IPS-18c (cell line): ENCODE measurements around the gene HIBCH.

Source experiments
- H3K4me3 ChIP-seq: 2 replicates; pipeline ENCODE4 v1.7.0; 2013; ENCODE audit warnings: low read depth, mild to moderate bottlenecking, low read length, moderate library complexity; ENCODE audit not compliant: insufficient read depth
- H3K9me3 ChIP-seq: one replicate; pipeline ENCODE4 v1.6.1; 2013; ENCODE audit warnings: mild to moderate bottlenecking, low read length, moderate library complexity; ENCODE audit not compliant: control insufficient read depth, insufficient read depth

HIBCH gene

GRCh38 chr2:190217616-190218015 is 102.0 kb downstream of the HIBCH start:
- Histone ChIP-seq H3K4me3 (no peak overlapping the region), H3K9me3 (no peaks in the 10 kb centered on the region)

- no peak overlapping the region for H3K4me3 ChIP-seq
- H3K9me3 ChIP-seq = no peaks in the 10 kb centered on the region
Observed at GRCh38 chr2:190216829-190217228, 102.8 kb downstream of the HIBCH start.

GRCh38 chr2:190215620-190216019 is 104.0 kb downstream of the HIBCH start:
- Histone ChIP-seq H3K9me3 (no peaks in the 10 kb centered on the region), H3K4me3 (no peak overlapping the region)

GRCh38 chr2:190214426-190215194 is 105.0 kb downstream of the HIBCH start:
- Histone ChIP-seq H3K4me3 (no peak overlapping the region), H3K9me3 (no peaks in the 10 kb centered on the region)

GRCh38 chr2:190213441-190214335 is 105.9 kb downstream of the HIBCH start:
- H3K4me3 ChIP-seq = no peak overlapping the region
- no peaks in the 10 kb centered on the region for H3K9me3 ChIP-seq

- Histone ChIP-seq H3K9me3 (no peaks in the 10 kb centered on the region), H3K4me3 (no peak overlapping the region)
Observed at GRCh38 chr2:190210471-190210870, 109.2 kb downstream of the HIBCH start.

- Histone ChIP-seq H3K9me3 (no peaks in the 10 kb centered on the region), H3K4me3 (no peak overlapping the region)
Observed at GRCh38 chr2:190209559-190209958, 110.1 kb downstream of the HIBCH start.

GRCh38 chr2:190207930-190208329 is 111.7 kb downstream of the HIBCH start:
- H3K4me3 ChIP-seq = no peak overlapping the region
- no peaks in the 10 kb centered on the region for H3K9me3 ChIP-seq

- Histone ChIP-seq H3K9me3 (no peaks in the 10 kb centered on the region), H3K4me3 (no peak overlapping the region)
Observed at GRCh38 chr2:190205657-190206056, 114.0 kb downstream of the HIBCH start.

- H3K9me3 ChIP-seq = no peaks in the 10 kb centered on the region
- H3K4me3 ChIP-seq = no peak overlapping the region
Observed at GRCh38 chr2:190202604-190203003, 117.0 kb downstream of the HIBCH start.

- Histone ChIP-seq H3K4me3 (no peak overlapping the region), H3K9me3 (no peaks in the 10 kb centered on the region)
Observed at GRCh38 chr2:190202018-190202417, 117.6 kb downstream of the HIBCH start.

GRCh38 chr2:190200603-190201002 is 119.0 kb downstream of the HIBCH start:
- Histone ChIP-seq H3K9me3 (no peaks in the 10 kb centered on the region), H3K4me3 (no peak overlapping the region)

GRCh38 chr2:190199530-190199929 is 120.1 kb downstream of the HIBCH start:
- Histone ChIP-seq H3K9me3 (no peaks in the 10 kb centered on the region), H3K4me3 (no peak overlapping the region)

GRCh38 chr2:190199109-190199508 is 120.5 kb downstream of the HIBCH start:
- Histone ChIP-seq H3K4me3 (no peak overlapping the region), H3K9me3 (no peaks in the 10 kb centered on the region)

- H3K4me3 ChIP-seq = no peak overlapping the region
- H3K9me3 ChIP-seq = no peaks in the 10 kb centered on the region
Observed at GRCh38 chr2:190197143-190197720, 122.4 kb downstream of the HIBCH start.

- Histone ChIP-seq H3K4me3 (no peak overlapping the region), H3K9me3 (no peaks in the 10 kb centered on the region)
Observed at GRCh38 chr2:190190507-190191162, 129.0 kb downstream of the HIBCH start.

GRCh38 chr2:190188289-190188688 is 131.3 kb downstream of the HIBCH start:
- H3K4me3 ChIP-seq = no peak overlapping the region

More at GRCh38 chr2:190188289-190188688, 131.3 kb downstream of the HIBCH start:
- no peaks in the 10 kb centered on the region for H3K9me3 ChIP-seq
